Stimulated activated CD4-positive, alpha-beta T cell treated with anti-CD3 and anti-CD28 coated beads, Interleukin-15, amount 100 ng/mL, for 1 hour (primary cell): ENCODE data around the gene CHCHD3.

Source experiments
- DNase-seq, 2 donors: peaks; one replicate each; pipeline ENCODE4 v3.0.0-alpha.2; 2020; ENCODE audit warnings: low read depth in 1 of 2, low spot score in 1 of 2

The CHCHD3 gene

GRCh38 chr7:132869166-132869861 lies 212.6 kb downstream of the CHCHD3 start:
- DNase-seq = no peak

GRCh38 chr7:132866551-132866950 lies 215.3 kb downstream of the CHCHD3 start:
- DNase-seq = no peak

GRCh38 chr7:132866144-132866531 lies 215.8 kb downstream of the CHCHD3 start:
- no peak for DNase-seq

GRCh38 chr7:132865366-132866143 lies 216.3 kb downstream of the CHCHD3 start:
- DNase-seq = no peak

GRCh38 chr7:132861940-132862554 lies 219.8 kb downstream of the CHCHD3 start:
- DNase-seq = no peak

GRCh38 chr7:132861424-132861823 lies 220.5 kb downstream of the CHCHD3 start:
- no peak for DNase-seq

- no peak for DNase-seq
Measured at GRCh38 chr7:132859199-132859598, 222.7 kb downstream of the CHCHD3 start.

- no peak for DNase-seq
Measured at GRCh38 chr7:132858760-132859159, 223.1 kb downstream of the CHCHD3 start.

- DNase-seq = no peak
Measured at GRCh38 chr7:132858251-132858650, 223.6 kb downstream of the CHCHD3 start.

GRCh38 chr7:132857703-132858102 lies 224.2 kb downstream of the CHCHD3 start:
- no peak for DNase-seq

GRCh38 chr7:132857031-132857430 lies 224.9 kb downstream of the CHCHD3 start:
- no peak for DNase-seq

- no peak for DNase-seq
Measured at GRCh38 chr7:132856416-132856815, 225.5 kb downstream of the CHCHD3 start.

GRCh38 chr7:132855901-132856300 lies 226.0 kb downstream of the CHCHD3 start:
- no peak for DNase-seq

GRCh38 chr7:132854238-132854637 lies 227.7 kb downstream of the CHCHD3 start:
- no peak for DNase-seq

- DNase-seq = no peak
Measured at GRCh38 chr7:132847376-132847775, 234.5 kb downstream of the CHCHD3 start.

- DNase-seq = no peak
Measured at GRCh38 chr7:132846086-132846485, 235.8 kb downstream of the CHCHD3 start.

GRCh38 chr7:132842478-132842877 lies 239.4 kb downstream of the CHCHD3 start:
- no peak for DNase-seq

- no peak for DNase-seq
Measured at GRCh38 chr7:132840199-132840598, 241.7 kb downstream of the CHCHD3 start.

- DNase-seq = no peak
Measured at GRCh38 chr7:132838313-132838712, 243.6 kb downstream of the CHCHD3 start.

- no peak for DNase-seq
Measured at GRCh38 chr7:132837529-132837928, 244.4 kb downstream of the CHCHD3 start.

GRCh38 chr7:132836746-132837145 lies 245.1 kb downstream of the CHCHD3 start:
- DNase-seq = no peak

- no peak for DNase-seq
Measured at GRCh38 chr7:132830941-132831340, 250.9 kb downstream of the CHCHD3 start.
